GM19395 (cell line): ENCODE data around the gene EFCAB11.
A peak's percentile ranks its signal among the peaks of the same experiment; 100 is the strongest.

Source experiments
- ATAC-seq: cut with Tn5 transposase; IDR thresholded peaks from one replicate; pipeline ENCODE4 v1.9.1; 2021; ENCODE audit warnings: mild to moderate bottlenecking, moderate library complexity; ENCODE audit not compliant: unreplicated experiment

EFCAB11 gene

DNA sequence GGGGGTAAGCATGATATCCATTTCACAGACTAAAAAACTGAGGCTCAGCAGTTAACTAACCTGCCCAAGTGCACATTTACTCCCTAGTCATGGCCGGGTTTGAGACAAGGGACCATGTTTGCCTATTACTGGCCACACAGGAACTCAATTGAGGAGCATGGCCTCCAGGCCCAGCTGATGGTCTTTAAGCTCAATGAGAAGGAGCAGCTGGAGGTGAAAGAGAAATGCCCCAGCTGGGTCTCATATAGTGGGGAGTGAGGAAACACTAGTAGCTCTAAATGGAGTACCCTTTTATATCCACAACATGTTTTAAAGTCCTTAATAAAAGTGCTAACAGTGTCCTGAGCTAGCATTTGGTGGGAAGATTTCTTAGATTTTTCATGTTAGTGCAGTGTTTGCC, 2.8 kb upstream of the EFCAB11 start:
- no peak for ATAC-seq

DNA sequence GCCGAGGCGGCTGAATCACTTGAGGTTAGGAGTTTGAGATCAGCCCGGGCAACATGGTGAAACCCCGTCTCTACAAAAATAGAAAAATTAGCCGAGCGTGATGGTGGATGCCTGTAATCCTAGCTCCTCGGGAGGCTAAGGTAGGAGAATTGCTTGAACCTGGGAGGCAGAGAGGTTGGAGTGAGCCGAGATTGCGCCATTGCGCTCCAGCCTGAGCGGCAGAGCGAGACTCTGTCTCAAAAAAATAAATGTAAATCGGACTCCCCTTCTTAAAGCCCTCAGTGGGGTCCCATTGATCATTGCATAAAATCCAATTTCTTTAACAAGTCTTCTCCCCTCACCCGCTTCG, 2.1 kb upstream of the EFCAB11 start:
- ATAC-seq, result no peak

DNA sequence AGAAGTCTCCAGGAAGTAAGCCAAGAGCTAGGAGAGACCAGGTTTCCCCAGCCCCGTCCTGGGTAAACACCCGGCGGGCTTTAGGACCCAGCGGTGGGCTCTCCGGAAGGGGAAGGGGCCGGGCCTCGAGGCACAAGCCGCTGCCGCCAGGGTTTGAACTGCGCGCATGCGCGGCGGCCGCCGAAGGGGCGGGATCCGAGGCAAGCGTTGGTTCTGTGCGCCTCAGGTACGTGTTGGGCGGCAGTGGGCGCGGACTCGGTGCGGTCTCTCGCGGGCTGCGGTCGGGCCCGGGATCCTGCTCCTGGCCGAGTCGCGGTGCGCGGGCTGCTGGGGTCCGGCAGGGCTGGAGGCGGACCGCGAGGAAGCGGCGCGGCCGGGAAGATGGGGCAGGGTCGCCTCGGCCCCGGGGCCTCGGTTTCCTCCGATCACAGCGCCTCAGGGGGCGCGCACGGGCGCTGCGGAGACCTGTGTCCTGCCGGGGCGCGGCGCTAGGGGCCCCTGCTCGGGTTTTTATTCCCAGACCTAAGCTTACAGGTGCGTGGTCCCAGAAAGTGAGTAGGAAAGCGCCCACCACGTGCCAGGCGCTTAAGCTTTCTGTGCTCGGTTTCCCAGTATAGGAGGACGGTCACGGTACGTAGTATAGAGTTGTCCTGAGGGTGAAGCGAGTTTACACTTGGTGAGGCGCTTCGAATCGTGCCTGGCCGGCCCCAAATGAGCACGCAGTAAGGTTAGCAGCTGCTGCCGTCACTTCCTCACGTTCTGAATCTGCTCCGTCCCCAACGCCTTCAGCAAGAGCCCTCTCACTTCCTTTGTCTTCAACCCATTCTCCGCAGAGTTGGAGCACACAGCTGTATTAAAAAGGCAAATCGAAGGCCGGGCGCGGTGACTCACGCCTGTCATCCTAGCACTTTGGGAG, 1.5 kb upstream of the EFCAB11 start, which contains the start of gene TDP1:
Gene TDP1 (plus strand): TSS at position 183 of the 916 bp plus-strand sequence. CDS start 7,188 bp downstream, outside the sequence.
- peak; percentile 61 for ATAC-seq

- peak; percentile 21 for ATAC-seq
Measured at GRCh38 chr14:89955022-89955744, 653 bp upstream of the EFCAB11 start.

DNA sequence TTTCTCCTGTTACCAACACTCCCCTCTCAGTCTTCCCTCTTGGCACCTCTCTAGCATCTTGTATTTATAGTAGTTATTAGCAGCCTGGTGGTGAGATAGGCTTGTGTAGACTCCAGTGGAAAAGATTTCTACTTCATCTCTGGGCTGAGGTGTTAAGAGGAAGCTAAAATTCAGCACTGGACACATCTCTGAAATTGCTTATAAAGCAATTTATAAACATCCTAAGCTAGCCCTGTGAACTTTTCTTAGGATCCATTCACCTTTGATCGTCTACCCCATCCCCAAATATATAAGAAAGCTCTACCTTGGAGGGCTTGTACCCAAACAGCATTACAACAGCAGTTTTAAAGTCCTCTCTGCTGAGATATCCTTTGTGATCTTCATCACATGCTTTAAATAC, 928 bp downstream of the EFCAB11 start:
- no peak for ATAC-seq

DNA sequence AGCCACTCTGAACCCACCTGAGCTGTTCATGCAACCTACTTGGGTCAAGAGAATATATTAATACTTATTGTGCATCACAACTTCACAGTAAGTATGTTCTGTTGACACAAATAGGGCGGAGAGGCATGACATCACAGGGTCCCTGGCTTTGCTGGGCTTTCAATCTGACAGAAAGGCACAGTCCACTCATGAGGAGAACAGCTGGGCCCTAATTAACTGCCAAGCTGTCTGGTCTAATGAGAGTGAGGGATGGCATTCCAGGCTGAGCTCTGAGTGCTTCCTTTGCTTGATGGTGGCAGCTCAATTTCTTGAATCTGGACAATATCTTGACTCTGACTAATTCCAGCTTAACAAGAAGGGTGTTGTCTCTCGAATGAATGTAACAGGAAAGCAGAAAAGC, 2.0 kb downstream of the EFCAB11 start:
- no peak for ATAC-seq

DNA sequence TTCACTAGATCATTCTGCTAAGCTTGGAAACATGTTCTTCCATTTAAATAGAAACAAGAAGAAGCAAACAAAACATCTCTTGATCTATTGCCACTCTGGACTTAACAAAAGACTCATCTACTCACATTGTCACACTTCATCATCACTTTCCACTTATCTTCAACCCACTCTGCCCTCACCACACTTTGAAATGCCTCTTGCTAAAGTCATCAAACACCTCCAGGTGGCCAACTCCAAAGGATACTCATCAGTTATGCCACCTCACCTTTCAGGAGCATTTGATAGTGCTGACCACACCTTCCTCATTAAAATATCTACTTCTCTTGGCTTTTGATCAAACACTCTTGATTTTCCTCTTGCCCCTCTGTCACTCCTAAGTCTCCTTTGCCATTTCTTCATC, 7.2 kb downstream of the EFCAB11 start:
- ATAC-seq, result no peak

GRCh38 chr14:89941830-89942377, 12.6 kb downstream of the EFCAB11 start:
- ATAC-seq, result no peak

- no peak for ATAC-seq
Measured at GRCh38 chr14:89936654-89937185, 17.8 kb downstream of the EFCAB11 start.

DNA sequence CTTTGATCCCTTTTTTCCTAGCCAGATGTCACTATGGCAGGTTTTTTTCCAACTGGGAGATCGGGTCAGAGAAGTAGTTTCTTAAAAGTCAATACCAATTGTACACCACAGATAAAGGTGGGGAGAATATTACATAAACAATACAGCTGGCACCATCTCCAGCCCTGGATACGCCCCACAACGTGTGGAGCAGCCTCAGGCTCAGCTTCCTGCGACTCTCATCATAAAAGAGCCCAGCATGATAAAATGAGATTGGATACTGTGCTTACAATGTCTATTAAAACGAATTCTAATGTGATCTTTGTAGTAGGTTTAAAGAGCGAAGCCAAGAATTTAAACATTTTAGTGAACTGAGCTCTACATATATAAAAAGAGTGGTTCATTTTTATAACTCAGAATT, 21.5 kb downstream of the EFCAB11 start:
- ATAC-seq, result no peak

GRCh38 chr14:89927186-89927865, 27.2 kb downstream of the EFCAB11 start:
- ATAC-seq, result no peak

DNA sequence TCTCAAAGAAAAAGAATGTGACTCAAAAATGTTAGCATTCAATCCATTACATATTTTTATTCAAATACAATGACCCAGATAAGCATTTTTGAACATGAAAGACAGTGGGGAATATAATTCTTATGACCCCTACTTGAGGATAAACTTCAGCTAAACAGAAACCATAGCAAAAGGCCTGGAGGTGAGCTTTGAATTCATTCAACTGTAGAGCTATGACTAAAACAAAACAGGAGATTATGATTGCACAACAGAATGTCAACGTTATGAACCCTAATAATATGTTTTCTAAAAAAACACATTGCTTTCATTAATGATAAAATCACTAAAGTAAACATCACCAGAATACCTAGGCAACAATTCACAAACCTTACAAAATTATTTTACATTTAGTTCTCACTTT, 27.8 kb downstream of the EFCAB11 start:
- ATAC-seq, result no peak

DNA sequence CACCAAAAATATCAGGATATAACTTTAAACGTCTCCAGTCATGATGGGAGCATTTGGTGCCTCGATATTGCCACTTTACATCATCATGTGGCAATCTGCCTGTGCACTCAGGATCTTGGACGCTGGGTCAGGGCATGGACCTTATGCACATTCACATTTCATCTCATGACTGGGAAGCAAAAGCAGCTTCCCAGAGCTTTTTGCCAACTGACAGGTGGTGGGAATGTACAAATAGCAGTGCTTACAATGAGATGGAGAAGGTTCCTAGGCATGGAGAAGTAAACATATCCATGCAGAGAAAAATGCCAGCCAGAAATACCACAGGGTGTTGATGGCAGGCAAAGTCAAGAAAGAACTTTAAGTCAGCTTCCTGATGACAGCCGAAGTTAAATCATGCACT, 30.3 kb downstream of the EFCAB11 start:
- no peak for ATAC-seq

DNA sequence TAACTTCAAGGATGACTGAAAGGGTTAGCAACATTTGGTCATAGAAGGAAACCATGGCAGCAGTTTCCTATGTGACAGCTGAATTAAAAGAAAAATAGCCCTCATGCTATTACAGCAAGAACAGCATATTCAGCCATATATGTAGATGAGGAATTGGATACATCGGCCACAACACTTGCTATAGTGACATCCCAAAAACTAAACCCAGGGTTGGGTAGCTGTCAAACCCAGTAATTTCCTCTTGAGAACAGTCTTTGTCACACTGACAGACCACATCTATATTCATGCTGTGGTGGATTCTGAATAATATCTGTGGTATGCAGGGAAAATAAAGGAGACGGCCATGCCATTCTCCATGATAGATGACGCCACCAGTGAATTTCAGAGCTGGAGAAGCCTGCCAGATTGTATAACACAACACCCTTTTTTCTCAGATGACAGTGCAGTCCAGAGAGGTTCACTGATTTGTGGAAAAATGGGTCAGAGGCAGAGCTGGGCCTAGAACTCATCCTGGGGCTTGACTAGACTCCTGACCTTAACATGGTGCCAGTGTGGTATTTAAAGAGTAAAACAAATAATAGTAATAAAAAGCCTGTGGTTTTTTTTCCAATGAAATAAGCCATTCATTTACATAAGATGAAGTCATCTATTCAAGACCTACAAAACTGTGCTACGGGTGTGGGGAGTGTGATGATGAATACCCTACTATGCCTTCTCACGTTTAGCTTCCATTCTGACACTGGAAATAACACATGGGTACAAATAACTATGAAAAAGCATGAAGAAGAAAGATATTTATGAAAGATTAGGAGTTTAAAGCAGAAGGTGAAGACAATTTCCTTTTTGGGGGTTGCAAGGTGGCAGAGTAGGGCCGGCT, 32.3 kb downstream of the EFCAB11 start:
- no peak for ATAC-seq

DNA sequence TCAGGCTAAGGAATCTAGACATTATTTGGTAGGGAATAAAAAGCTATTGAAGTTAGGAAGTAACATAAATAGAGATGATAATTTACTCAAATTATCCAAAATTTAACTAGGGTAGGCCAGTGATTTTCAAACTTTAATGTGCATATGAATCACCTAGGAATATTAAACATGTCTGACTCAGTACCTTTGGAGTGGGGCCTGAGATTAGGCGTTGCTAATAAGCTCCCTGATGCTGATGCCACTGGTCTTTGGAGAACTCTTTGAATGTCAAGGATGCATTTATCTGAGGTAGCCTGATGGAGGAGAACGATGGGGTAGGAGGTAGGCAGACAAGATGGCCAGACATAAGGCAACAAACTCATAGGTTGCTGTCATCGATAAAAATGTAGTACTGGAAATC, 33.2 kb downstream of the EFCAB11 start:
- no peak for ATAC-seq

GRCh38 chr14:89920056-89920455, 34.5 kb downstream of the EFCAB11 start:
- ATAC-seq, result no peak

DNA sequence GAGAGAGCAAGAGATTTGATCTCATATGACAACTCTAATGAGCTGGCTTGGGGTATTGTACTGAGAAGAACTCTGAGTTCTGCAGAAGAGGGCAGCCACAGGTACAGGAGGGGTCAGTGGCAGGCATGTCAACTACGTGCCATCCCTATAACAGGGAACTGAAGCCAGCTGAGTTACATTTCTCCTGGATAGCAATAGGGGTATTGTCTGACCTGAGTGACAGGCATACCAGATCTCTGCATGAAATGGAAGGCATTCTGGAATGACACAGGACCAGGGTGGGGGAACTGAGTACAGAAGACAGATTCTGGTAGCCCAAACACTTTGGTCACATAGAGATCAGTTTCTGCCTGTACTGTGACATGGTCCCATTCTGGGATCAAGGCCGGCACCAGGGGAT, 35.8 kb downstream of the EFCAB11 start:
- ATAC-seq, result no peak

GRCh38 chr14:89915114-89915878, 39.2 kb downstream of the EFCAB11 start:
- peak; percentile 60 for ATAC-seq

- no peak for ATAC-seq
Measured at GRCh38 chr14:89912667-89913211, 41.8 kb downstream of the EFCAB11 start.
